Fibroblast of gingiva (primary cell): ENCODE data around the gene ZNF440.
"Not testable (repeated sequence)": the region's sequence is repeated elsewhere in the genome, so short reads cannot be mapped to it uniquely, and the experiment has no call there.

ENCODE experiments used
- DNase-seq: peaks from one replicate; pipeline ENCODE4 v3.0.0-alpha.2; 2011; ENCODE audit warnings: low read depth

ZNF440 gene

GRCh38 chr19:11828957-11829876 is 15.1 kb downstream of the ZNF440 start:
- not testable (repeated sequence) for DNase-seq

DNA sequence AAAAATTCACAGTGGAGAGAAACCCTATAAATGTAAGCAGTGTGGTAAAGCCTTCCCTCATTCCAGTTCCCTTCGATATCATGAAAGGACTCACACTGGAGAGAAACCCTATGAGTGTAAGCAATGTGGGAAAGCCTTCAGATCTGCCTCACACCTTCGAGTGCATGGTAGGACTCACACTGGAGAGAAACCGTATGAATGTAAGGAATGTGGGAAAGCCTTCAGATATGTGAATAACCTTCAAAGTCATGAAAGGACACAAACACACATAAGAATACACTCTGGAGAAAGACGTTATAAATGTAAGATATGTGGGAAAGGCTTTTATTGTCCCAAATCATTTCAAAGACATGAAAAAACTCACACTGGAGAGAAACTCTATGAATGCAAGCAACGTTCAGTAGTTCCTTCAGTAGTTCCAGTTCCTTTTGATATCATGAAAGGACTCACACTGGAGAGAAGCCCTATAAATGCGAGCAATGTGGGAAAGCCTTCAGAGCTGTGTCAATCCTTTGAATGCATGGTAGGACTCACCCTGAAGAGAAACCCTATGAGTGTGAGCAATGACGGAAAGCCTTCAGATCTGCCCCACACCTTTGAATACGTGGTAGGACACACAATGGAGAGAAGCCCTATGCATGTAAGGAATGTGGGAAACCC is 18.3 kb downstream of the ZNF440 start:
- DNase-seq = no peak

DNA sequence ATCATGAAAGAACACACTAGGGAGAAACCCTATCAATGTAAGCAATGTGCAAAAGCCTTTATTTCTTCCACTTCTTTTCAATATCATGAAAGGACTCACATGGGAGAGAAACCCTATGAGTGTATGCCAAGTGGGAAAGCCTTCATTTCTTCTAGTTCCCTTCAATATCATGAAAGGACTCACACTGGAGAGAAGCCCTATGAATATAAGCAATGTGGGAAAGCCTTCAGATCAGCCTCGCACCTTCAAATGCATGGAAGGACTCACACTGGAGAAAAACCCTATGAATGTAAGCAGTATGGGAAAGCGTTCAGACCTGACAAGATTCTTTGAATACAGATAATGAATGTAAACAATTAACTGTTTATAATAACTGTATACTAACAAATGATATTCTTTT is 19.5 kb downstream of the ZNF440 start:
- DNase-seq = no peak

- DNase-seq = not testable (repeated sequence)
Measured at GRCh38 chr19:11835626-11836066, 21.6 kb downstream of the ZNF440 start.

GRCh38 chr19:11843722-11844121 is 29.6 kb downstream of the ZNF440 start:
- DNase-seq = no peak

GRCh38 chr19:11847615-11848014 is 33.5 kb downstream of the ZNF440 start:
- DNase-seq = not testable (repeated sequence)

GRCh38 chr19:11848200-11848593 is 34.1 kb downstream of the ZNF440 start:
- DNase-seq = no peak

DNA sequence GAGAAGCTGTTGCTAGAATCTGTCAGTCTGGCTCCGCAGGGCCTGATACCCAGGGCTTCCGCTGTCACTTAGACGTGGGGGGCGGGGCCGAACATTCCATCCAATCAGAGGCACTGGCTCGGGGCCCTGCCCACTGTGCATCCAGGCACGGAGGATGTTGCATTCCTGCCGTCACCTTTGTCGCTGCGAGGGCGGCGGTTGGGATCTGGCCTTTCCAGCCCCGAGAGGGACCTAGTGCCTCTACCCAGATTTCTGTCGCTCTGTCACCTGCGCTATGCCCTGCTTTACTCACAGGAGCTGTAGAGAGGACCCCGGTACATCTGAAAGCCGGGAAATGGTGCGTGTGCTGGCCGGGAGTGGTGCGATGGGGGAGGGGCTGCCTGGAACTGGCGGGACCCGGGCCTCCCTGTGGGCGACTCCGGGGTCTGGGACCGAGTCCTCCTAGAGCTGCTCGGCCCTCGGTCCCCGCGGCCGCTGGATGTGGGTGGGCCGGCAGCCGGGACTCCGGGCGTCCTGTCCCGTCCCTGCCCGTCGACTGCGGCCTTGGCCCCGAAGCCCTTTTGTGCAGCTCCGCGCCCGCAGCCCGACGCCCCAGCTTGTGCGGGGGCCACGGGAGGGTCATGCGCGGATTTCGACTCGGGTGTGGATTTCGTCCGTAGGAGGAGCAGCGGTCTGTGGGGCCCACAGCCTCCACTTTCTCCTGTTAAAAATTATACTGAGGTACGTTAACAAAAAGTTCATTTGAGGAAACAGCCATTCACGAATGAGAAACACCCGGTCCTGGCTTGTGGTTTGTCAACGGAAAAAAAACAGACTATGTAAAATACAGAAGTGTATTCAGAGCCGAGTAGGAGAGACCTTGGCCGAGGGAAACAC is 34.8 kb downstream of the ZNF440 start, which contains the start of gene ZNF439:
ZNF439 (plus strand) TSS at position 133 of the 876 bp plus-strand sequence; CDS start at position 275, 142 bp downstream.
- DNase-seq = peak; percentile 39

GRCh38 chr19:11850289-11850688 is 36.2 kb downstream of the ZNF440 start:
- DNase-seq = not testable (repeated sequence)

GRCh38 chr19:11853358-11853757 is 39.3 kb downstream of the ZNF440 start:
- no peak for DNase-seq

DNA sequence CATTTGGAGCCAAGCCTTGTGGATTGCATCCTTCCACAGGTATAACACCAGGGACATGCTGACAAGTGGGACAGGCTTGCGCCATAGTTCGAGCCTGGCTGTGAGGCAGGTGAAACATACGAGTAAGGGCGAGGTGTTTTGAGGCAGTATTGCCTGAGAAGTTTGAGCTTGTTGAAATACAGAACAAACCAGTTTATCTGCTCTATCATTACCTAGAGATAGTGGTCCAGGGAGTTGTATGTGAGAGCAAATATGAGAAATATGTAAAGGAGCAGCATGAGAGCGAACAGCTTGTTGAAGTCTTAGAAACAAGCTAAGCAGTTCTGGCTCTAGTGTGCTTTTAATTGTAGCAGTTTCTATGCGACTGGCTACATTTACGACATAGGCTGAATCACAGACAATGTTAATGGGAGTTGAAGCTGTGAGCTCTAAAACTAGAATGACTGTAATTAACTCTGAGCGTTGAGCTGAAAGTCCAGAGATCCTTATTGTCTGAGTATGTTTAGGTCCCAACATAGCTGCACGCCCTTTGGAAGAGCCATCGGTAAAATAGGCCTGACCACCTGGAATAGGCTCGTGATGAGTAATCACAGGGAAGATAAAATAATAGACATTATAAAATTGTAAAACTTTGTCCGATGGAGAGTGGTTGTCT is 42.6 kb downstream of the ZNF440 start:
- DNase-seq = no peak

DNA sequence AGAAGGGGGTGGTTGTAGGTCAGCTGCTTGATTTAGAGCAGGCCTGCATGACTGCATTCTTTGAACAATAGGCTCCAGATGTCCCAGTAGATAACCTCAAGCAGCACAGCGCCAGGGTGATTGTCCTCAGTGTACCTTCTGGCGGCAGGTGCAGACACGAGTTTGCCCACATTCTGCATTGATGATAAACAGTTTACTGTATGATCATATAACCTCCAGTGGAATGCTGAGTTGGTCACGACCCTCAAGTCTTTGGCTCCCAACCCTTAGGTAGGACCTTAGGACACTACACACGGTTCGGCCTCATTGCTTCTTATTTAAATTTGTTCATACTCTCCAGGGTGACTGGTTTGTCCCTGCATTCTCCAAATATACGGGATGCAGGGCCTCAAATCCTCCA is 46.6 kb downstream of the ZNF440 start:
- no peak for DNase-seq

DNA sequence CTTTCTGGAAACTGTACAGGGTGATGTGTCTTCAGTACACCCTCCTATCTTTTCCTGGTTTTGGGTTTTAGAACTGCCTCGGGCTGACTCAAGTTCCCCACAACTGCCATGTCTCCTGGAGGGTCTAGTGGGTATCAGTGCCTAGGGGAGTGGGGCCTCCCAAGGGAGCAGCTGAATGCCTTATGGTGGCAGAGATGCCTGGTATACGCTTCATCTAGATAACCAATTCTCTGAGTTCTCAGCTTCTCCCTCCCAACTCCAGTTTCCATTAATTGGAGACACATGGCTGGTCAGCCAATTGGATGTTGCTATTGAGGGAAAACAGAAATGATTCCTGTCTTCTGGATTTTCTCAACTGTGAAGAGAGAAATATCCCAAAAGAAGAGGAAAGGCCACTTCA is 47.2 kb downstream of the ZNF440 start:
- DNase-seq = no peak

- not testable (repeated sequence) for DNase-seq
Measured at GRCh38 chr19:11867766-11868165, 53.7 kb downstream of the ZNF440 start.

- no peak for DNase-seq
Measured at GRCh38 chr19:11868188-11868587, 54.1 kb downstream of the ZNF440 start.

DNA sequence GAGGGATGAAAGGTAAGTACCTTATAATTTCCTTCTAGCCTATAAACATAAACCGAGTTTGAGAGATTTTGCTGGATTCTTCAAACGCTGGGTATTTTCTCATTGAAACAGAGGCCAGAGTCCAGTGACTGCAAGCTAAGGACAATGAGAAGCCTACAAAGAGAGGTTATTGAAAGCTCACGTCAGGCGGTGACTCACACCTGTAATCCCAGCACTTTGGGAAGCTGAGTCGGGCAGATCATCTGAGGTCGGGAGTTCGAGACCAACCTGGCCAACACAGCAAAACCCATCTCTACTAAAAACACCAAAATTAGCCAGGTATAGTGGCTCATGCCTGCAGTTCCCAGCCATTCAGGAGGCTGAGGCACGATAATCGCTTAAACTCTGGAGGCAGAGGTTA is 58.6 kb downstream of the ZNF440 start:
- no peak for DNase-seq

DNA sequence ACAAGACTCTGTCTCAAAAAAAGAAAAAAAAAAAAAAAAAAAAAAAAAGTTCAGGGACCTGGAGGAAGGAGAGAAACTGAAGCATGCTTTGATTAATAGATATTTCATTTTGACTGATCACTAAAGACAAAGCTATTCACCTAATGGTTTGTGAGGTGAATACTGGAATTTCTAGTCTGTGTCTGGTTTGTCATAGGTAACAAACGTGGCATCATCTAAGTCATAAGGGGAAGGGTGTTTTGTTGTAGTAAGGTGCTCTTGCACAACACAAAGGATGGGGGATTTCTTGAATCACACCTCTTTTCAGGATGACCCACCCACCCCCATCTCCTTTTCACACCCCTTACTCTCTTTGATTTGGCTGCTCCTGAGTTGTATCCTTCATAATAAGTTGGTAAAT is 59.7 kb downstream of the ZNF440 start:
- no peak for DNase-seq

DNA sequence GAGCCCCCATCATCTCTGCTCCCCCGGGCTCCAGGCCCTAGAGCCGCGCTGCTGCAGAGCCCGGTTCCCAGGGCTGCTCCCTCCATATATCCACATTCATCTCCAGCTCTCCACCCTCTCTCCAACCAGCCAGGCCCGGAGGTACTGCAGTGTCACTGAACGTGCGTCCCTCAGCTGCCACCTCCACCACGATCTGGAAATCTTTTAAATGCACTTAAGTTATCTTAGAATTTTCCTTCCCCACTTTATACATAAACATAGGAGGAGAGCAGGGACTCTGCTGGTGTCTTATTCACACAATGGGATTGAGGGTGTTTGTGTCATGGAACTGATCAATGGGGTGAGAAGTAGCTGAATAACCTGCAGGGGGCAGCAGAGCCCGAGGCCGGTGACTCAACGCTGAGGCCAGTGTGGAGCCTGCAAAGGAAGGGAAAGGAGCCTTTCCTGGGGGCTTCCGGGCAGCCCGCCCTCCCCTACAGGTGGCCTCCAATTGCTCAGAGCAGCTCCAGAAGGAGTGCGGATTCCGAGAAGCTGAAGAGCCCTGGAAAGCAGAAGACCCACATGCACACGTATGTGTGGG is 65.7 kb downstream of the ZNF440 start:
- DNase-seq = not testable (repeated sequence)

GRCh38 chr19:11880598-11880997 is 66.5 kb downstream of the ZNF440 start:
- DNase-seq = no peak

DNA sequence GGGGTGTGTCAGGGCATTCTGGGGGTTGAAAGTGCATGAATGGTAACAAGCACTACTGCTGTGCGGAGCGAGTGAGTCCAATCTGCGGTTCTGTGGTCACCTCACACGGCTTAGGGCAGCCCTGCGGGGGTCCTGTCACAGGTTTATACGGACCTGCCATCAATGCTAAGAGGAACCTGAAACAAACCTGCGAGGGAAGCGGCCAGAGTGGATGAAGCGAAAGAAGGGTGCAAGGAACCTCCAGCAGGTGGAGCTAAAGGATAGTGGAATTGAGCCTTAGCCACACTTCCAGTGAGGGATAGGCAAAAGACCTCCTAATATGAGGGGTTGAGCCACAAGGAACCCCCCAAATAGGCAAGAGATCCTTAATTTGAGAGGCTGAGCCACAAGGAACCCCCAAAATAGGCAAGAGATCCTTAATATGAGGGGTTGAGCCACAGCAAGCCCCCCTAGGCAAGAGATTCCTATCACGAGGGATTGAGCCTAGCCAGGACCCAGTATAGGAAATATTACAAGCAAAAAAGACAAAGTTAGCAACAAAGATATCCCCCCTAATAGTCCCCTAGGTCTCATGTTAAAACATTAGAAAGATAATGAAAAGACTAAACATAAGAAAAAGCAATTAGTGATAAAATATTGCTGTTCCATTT is 67.2 kb downstream of the ZNF440 start:
- DNase-seq = peak; percentile 10

DNA sequence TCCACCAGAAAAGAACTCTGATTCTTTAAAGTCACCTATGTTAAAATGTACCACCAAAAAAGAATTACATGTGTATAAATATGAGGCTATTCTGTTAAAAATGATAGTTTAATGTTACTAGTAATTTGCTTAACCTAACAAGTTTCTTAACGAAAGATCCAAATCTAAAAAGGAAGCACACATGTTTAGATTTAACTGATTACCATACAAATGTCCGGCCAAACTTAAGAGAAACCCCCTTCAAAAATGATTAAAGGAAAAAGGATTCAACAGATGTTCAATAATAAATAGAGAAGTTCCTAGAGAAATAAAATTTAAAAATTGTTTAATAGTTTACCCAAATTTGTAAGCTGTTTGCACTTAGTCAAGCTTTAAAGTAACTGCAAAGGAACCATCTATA is 68.5 kb downstream of the ZNF440 start:
- no peak for DNase-seq
